Measurements from ENCODE around the gene CERS4. TPM values are rescaled to one million over a fixed set of nuclear protein-coding genes. Genes with fewer than 3 reads are reported as not detected.
"Not testable (repeated sequence)": the region's sequence is repeated elsewhere in the genome, so short reads cannot be mapped to it uniquely, and the experiment has no call there.

CERS4 gene, protein sequence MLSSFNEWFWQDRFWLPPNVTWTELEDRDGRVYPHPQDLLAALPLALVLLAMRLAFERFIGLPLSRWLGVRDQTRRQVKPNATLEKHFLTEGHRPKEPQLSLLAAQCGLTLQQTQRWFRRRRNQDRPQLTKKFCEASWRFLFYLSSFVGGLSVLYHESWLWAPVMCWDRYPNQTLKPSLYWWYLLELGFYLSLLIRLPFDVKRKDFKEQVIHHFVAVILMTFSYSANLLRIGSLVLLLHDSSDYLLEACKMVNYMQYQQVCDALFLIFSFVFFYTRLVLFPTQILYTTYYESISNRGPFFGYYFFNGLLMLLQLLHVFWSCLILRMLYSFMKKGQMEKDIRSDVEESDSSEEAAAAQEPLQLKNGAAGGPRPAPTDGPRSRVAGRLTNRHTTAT
- 10 to 100 TPM; 32.0 to 41.4 (median 38.7) TPM for polyA plus RNA-seq (ENCODE audit: insufficient read length in 3 of 3)

DNA sequence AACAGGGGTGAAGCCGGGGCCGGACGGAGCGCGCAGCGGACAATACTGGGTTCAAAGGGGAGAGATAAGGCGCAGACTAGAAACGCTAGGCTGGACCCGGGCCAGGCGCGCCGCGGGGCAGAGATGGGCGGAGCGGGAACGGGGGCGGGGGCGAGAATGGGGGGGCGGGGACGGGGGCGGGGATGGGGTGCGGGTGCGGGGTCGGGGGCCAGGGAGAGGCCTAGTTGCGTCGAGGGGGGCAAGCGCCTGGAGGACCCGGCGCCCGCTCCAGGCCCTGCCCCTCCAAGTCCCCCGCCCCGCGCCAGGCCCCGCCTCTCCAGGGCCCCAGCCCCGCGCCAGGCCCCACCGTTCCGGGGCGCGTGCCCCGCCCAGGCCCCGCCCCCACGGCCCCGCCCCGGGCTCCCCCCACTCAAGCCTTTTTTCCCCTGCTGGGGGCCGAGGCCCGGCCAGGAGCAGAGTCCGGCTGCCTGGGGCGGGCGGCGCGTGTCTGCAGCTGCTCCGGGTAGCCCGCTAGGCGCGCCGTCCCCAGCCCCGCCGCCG is at the start of gene CERS4:
TSS of gene CERS4 (plus strand) at position 449 of the 540 bp plus-strand sequence. CDS start 41,707 bp downstream, outside the sequence.
- peak in 1 of 3 donors; percentile 41 for DNase-seq (ENCODE audit: low read depth in 3 of 3, low spot score in 2 of 3)

GRCh38 chr19:8161135-8161646 is 48.0 kb upstream of the CERS4 start:
- no peak for DNase-seq (ENCODE audit: low read depth in 3 of 3, low spot score in 2 of 3)

GRCh38 chr19:8163759-8164158 is 45.4 kb upstream of the CERS4 start:
- DNase-seq (ENCODE audit: low read depth in 3 of 3, low spot score in 2 of 3): no peak

DNA sequence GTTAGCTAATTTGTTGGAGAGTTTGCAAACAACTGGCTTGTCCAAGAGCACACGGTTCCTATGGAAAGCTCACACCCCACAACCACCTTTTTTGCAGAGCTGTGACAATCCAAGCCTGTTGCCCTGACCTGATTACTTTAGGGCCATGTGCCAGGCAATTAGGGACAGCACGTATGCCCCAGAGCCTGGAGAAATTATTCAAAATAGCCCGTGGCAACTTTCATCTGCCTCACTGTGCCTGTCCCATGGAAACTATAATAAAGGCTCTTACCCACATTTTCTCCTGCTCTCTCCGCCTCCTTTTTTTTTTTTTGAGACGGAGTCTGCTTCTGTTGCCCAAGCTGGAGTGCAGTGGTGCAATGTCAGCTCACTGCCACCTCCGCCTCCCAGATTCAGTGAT is 41.2 kb upstream of the CERS4 start:
- DNase-seq (ENCODE audit: low read depth in 3 of 3, low spot score in 2 of 3): no peak

- no peak for DNase-seq (ENCODE audit: low read depth in 3 of 3, low spot score in 2 of 3)
These were observed 40.6 kb upstream of the CERS4 start for GRCh38 chr19:8168537-8168936.

DNA sequence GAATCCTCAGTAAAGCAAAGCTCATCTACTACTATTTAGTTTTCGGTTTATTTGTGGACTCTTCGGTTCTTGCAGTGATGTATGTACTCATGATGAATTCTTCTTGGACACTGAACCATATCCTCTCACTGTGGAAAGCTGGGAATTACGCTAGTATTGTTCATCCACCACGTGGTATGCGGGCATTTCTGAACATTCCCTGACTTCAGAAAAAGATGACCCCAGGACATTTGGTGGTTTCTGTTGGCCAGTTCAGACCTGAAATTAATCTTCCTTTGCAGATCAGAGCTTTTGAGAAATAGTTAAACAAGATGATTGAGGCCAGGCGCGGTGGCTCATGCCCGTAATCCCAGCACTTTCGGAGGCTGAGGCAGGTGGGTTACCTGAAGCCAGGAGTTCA is 34.5 kb upstream of the CERS4 start:
- DNase-seq (ENCODE audit: low read depth in 3 of 3, low spot score in 2 of 3): no peak

DNA sequence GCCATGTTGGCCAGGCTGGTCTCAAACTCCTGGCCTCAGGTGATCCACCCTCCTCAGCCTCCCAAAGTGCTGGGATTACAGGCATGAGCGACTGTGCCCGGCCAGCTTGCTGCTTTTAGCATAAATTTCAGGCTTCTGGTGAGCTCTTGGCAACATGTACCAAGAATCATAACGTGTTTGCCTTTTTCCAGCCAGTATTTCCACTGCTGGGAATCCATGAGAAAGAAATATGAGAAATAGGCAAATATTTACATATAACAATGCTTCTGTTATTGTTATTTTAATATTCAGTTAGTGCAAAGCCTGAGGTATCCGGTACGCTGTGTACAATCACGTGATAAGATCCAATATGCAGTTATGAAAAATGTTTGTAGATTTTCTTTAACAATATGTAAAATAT is 29.2 kb upstream of the CERS4 start:
- DNase-seq (ENCODE audit: low read depth in 3 of 3, low spot score in 2 of 3): no peak

GRCh38 chr19:8184274-8184673 is 24.9 kb upstream of the CERS4 start:
- no peak for DNase-seq (ENCODE audit: low read depth in 3 of 3, low spot score in 2 of 3)

- DNase-seq (ENCODE audit: low read depth in 3 of 3, low spot score in 2 of 3): no peak
These were observed 23.7 kb upstream of the CERS4 start for GRCh38 chr19:8185343-8186068.

DNA sequence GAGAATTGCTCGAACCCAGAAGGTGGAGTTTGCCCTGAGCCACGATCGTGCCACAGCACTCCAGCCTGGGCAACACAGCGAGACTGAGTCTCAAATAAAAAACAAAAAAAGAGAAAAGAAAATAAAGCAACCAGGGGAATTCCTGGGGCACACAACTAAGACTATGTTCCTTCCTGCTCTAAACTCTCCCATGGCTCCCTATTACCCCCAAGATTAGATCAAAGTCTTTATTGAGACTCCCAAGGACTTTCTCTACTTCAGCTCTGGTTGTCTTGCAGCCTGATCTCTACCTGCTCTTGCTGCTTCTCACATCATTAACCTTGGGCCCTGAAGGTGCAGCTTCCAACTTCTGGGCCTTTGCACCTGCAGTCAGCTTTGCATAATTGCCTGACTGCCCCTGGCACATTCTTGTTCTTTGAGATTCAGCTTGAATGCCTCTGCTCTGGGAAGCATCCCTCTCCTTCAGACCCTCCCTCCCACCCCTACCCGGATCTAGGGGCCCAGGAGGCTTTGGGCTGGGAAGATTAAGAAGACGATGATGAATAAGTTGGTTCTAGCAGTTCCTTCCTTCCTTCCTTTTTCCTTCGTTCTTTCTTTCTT is 16.8 kb upstream of the CERS4 start:
- DNase-seq (ENCODE audit: low read depth in 3 of 3, low spot score in 2 of 3): no peak

DNA sequence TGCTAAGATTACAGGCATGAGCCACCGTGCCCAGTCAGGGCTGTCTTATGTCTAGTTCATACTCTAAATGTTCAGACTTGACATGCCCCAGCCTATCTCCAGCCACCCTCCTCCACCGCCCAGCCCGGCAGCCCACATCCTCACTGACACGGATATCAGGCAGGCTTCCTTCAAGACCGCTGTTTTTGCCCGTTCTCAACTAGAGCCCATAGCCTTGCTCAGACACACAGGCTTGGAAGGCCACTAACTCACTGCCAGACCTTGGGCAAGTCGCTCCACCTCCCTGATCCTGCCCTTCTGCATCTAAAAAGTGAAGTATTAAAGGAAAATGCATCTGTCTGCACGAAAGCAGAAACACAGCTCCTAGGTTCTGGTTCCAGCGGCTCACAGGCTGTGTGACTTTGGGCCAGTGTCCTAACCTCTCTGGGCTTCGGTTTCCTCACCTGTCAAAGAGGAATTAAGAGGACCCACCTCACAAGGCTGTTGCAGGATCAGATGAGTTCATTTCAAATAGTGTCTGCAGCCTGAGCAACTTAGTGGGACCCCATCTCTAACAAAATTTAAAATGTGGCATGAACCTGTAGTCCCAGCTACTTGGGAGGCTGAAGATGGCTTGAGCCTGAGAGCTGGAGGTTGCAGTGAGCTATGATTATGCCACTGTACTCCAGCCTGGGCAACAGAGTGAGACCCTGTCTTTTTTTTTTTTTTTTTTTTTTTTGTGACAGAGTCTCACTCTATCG is 14.5 kb upstream of the CERS4 start:
- DNase-seq (ENCODE audit: low read depth in 3 of 3, low spot score in 2 of 3): no peak

- no peak for DNase-seq (ENCODE audit: low read depth in 3 of 3, low spot score in 2 of 3)
These were observed 12.8 kb upstream of the CERS4 start for GRCh38 chr19:8196271-8196927.

DNA sequence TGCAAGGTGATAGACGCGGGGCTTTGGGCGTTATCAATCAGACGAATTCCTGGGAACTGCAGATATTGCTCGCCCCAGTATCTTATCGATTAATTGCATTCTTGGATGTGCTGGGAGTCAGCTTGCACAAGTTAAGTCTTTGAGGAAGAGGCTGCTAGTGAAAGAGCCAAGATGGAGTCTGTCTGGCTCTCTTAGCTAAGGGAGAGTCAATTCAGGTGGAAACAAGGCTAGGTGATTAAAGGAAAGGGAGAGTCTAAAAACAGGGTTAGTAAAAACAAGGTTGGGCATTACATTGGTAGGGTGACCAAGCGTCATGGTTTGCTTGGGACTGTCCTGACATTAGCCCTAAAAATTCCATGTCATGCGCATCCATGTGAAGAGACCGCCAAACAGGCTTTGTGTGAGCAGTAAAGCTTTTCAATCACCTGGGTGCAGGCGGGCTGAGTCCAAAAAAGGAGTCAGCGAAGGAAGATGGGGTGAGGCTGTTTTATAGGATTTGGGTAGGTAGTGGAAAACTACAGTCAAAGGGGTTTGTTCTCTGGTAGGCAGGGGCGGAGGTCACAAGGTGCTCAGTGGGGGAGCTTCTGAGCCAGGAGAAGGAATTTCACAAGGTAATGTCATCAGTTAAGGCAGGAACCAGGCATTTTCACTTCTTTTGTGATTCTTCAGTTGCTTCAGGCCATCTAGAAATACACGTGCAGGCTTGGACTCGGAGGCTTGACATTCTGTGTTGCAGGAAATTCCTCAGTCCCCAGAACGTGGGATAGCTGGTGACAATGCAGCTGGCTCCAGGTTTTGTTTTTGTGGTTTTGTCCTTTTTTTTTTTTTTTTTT is 5.7 kb upstream of the CERS4 start:
- DNase-seq (ENCODE audit: low read depth in 3 of 3, low spot score in 2 of 3): not testable (repeated sequence)

DNA sequence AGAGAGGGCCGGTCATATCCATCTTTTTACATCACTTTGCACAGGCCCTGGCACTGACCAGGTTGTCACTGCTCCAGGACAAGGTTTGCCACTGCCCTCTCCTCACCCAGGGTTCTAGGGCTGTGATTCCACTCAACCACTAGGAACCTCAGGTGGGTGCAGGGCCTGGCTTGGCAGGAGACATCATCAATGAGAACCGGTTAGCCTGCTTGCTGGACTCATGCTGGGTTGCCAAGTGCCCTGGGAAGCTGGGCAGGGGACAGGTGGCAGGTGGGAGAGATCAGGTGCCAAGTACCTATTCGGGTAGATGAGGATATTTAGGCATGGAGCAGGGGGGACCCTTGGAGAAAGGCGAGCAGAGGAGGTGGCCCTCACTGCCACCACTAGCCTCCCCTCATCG is 4.2 kb upstream of the CERS4 start:
- no peak for DNase-seq (ENCODE audit: low read depth in 3 of 3, low spot score in 2 of 3)

GRCh38 chr19:8206147-8207087 is 2.8 kb upstream of the CERS4 start:
- no peak for DNase-seq (ENCODE audit: low read depth in 3 of 3, low spot score in 2 of 3)

DNA sequence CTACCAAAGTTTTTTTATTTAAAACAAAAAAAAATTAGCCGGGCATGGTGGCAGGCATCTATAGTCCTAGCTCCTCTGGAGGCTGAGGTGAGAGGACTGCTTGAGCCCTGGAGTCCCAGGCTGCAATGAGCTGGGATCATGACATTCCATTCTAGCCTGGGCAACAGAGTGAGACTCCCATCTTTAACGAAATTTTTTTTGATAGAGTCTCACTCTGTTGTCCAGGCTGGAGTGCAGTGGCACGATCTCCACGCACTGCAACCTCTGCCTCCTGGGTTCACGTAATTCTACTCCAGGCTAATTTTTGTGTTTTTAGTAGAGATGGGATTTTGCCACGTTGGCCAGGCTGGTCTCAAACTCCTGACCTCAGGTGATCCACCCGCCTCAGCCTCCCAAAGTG is 1.8 kb upstream of the CERS4 start:
- DNase-seq (ENCODE audit: low read depth in 3 of 3, low spot score in 2 of 3): not testable (repeated sequence)

- DNase-seq (ENCODE audit: low read depth in 3 of 3, low spot score in 2 of 3): no peak
These were observed 850 bp upstream of the CERS4 start for GRCh38 chr19:8208119-8208921.
